ENCODE measurements around the gene CAB39L. TPM values are rescaled to one million over a fixed set of nuclear protein-coding genes. Genes with fewer than 3 reads are reported as not detected.

The CAB39L gene
- total RNA-seq, 2 donors from 2014 or later, result 6.1 to 14.5 TPM

DNA sequence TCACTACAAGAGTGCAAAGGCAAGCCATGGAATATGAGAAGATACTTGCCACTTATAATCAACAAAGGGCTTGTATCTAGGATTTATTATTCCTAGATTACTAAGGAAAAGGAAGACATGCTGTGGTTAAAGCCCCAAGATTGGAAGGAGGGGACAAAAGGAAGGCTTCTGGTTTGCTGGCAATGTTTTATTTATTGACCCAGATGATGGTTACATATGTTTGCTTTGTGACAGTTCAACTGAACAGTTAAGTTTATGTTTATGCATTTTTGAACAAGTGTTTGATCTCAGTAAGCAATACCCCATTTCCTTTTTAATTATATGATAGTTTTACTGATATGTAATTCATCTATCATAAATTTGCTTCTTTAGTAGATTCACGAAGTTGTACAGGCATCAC is 155.9 kb downstream of the CAB39L start:
- TF ChIP-seq, protein P1, sequence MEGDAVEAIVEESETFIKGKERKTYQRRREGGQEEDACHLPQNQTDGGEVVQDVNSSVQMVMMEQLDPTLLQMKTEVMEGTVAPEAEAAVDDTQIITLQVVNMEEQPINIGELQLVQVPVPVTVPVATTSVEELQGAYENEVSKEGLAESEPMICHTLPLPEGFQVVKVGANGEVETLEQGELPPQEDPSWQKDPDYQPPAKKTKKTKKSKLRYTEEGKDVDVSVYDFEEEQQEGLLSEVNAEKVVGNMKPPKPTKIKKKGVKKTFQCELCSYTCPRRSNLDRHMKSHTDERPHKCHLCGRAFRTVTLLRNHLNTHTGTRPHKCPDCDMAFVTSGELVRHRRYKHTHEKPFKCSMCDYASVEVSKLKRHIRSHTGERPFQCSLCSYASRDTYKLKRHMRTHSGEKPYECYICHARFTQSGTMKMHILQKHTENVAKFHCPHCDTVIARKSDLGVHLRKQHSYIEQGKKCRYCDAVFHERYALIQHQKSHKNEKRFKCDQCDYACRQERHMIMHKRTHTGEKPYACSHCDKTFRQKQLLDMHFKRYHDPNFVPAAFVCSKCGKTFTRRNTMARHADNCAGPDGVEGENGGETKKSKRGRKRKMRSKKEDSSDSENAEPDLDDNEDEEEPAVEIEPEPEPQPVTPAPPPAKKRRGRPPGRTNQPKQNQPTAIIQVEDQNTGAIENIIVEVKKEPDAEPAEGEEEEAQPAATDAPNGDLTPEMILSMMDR (IDR thresholded peaks at IDR 0.05), result no peak
- no peaks in the 10 kb centered on the region for H3K4me1 ChIP-seq
- H3K4me3 ChIP-seq, result no peak overlapping the region
- no peaks in the 10 kb centered on the region for H3K27me3 ChIP-seq
- H3K9ac ChIP-seq (ENCODE audit: low read depth in 2 of 2, low read length in 2 of 2), result no peak overlapping the region
- no peak for DNase-seq
- intact Hi-C loops (cut with DNase I), result no loop called here
- no peak overlapping the region for H3K27ac ChIP-seq
- H3K9me3 ChIP-seq, result no peaks in the 10 kb centered on the region
- no peaks in the 10 kb centered on the region for H3K36me3 ChIP-seq

DNA sequence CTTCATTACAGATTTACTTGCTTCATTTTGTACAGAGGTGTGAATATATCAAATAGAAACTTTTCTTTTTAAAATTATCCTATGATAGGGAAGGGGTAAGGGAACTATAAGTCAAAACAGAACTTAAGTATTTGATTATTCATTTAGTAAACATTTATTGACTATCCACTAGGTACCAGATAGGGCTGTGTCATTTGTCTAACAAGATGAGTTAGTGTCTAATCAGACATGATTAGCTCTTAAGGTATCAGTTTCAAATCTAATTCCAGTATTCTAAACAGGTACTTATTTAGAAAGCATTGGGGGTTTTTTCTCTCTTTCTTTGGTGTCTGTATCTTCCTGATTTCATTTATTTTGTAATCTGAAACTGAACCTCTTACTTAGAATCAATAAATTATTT is 164.0 kb downstream of the CAB39L start:
- no peak for DNase-seq
- no peak overlapping the region for H3K4me3 ChIP-seq
- no peaks in the 10 kb centered on the region for H3K36me3 ChIP-seq
- H3K9ac ChIP-seq (ENCODE audit: low read depth in 2 of 2, low read length in 2 of 2), result no peak overlapping the region
- intact Hi-C loops (cut with DNase I), result loop anchor here (5.0 kb wide), 2 partner anchors 38 to 183 kb away; no protein-coding TSS in a partner anchor
- H3K27ac ChIP-seq, result no peak overlapping the region
- no peaks in the 10 kb centered on the region for H3K27me3 ChIP-seq
- TF ChIP-seq, protein P1 (IDR thresholded peaks at IDR 0.05), result no peak
- H3K4me1 ChIP-seq, result no peaks in the 10 kb centered on the region
- no peaks in the 10 kb centered on the region for H3K9me3 ChIP-seq

DNA sequence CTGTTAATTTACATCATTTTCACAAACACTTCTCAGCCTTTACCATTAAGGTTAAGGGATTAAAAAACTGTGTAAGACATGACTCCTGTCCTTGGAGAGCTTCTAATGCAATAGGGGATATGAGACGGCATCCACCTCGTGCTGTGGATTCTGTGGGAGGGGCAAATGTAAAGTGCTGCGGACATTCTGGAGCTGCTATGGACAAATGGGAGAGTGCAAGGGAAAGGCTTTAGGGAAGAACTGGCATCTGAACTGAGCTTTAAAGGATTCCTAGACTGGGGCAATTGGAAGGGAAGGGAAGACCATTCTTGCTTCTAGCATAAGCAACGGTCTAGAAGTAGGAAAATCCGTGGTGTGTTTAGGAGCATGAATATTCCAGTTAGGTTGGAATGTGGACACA is 164.8 kb downstream of the CAB39L start:
- no peaks in the 10 kb centered on the region for H3K27me3 ChIP-seq
- intact Hi-C loops (cut with DNase I), result no loop called here
- DNase-seq, result no peak
- no peak overlapping the region for H3K4me3 ChIP-seq
- H3K9me3 ChIP-seq, result no peaks in the 10 kb centered on the region
- H3K9ac ChIP-seq (ENCODE audit: low read depth in 2 of 2, low read length in 2 of 2), result no peak overlapping the region
- no peaks in the 10 kb centered on the region for H3K4me1 ChIP-seq
- no peak overlapping the region for H3K27ac ChIP-seq
- H3K36me3 ChIP-seq, result no peaks in the 10 kb centered on the region
- TF ChIP-seq, protein P1 (IDR thresholded peaks at IDR 0.05), result no peak

DNA sequence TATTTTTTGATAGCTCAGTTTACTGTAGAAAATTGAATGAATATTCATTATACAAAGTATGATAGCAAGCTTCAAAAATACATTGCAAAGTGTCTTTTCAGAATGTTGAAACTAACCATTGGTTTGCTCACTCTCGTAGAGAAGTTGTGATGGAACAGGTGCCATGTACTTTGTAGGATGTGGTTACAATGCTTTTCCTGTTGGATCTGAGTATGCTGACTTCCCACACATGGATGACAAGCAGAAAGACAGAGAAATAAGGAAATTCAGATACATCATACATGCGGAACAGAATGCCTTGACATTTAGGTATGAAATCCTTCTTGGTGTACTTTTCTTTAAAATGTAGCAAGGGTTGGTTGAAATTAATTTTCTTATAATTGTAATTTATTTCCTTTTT is 165.7 kb downstream of the CAB39L start:
- H3K36me3 ChIP-seq, result no peaks in the 10 kb centered on the region
- no peaks in the 10 kb centered on the region for H3K4me1 ChIP-seq
- intact Hi-C loops (cut with DNase I), result no loop called here
- H3K27me3 ChIP-seq, result no peaks in the 10 kb centered on the region
- TF ChIP-seq, protein P1 (IDR thresholded peaks at IDR 0.05), result no peak
- H3K9ac ChIP-seq (ENCODE audit: low read depth in 2 of 2, low read length in 2 of 2), result no peak overlapping the region
- no peak overlapping the region for H3K27ac ChIP-seq
- H3K9me3 ChIP-seq, result no peaks in the 10 kb centered on the region
- no peak for DNase-seq
- no peak overlapping the region for H3K4me3 ChIP-seq

DNA sequence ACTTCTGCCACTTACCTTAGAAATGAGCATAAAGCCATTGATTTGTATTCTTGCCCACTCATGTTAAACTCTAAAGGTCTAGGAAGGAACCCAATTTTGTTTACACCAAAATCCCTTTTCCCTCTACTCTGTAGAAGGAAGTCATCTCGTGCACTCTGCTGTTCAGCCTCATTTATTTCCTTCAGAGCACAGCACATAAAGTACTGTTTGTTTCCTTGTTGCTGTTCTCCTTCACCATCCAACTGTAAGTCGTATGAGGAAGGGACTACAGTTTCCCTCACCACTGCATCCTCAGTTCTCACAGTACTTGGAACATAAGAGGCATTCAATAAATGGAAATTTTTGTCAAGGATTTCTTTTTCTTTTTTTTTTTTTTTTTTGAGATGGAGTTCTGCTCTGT is 171.6 kb downstream of the CAB39L start:
- peaks cover 3% of the 10 kb centered on the region for H3K4me1 ChIP-seq
- TF ChIP-seq, protein P1 (IDR thresholded peaks at IDR 0.05), result no peak
- intact Hi-C loops (cut with DNase I), result no loop called here
- H3K9me3 ChIP-seq, result no peaks in the 10 kb centered on the region
- DNase-seq, result no peak
- H3K4me3 ChIP-seq, result no peak overlapping the region
- H3K27me3 ChIP-seq, result no peaks in the 10 kb centered on the region
- no peak overlapping the region for H3K27ac ChIP-seq
- H3K9ac ChIP-seq (ENCODE audit: low read depth in 2 of 2, low read length in 2 of 2), result no peak overlapping the region
- H3K36me3 ChIP-seq, result no peaks in the 10 kb centered on the region

DNA sequence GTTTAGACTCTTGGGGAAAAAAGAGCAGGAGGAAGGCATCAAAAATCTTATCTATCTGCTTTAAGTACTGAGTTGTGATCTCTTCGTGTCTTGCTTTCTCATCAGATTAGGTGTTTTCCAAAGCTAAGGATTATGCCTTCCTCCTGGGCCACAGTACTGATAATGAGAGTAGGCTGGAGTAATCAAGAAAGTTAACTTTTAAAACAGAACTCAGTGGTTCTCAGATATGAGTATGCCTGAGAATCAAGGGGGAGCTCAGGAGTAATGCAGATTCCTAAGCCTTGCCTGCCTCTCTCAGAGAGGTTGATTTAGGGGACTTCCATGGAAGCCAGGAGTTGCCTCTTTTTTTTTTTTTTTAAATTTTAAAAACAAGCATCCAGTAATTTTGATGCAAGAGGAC is 172.6 kb downstream of the CAB39L start:
- no peak overlapping the region for H3K9ac ChIP-seq (ENCODE audit: low read depth in 2 of 2, low read length in 2 of 2)
- peaks cover 3% of the 10 kb centered on the region for H3K4me1 ChIP-seq
- TF ChIP-seq, protein P1 (IDR thresholded peaks at IDR 0.05), result no peak
- no peak overlapping the region for H3K4me3 ChIP-seq
- no peaks in the 10 kb centered on the region for H3K9me3 ChIP-seq
- intact Hi-C loops (cut with DNase I), result no loop called here
- H3K36me3 ChIP-seq, result no peaks in the 10 kb centered on the region
- H3K27ac ChIP-seq, result no peak overlapping the region
- no peak for DNase-seq
- H3K27me3 ChIP-seq, result no peaks in the 10 kb centered on the region
